ENCODE measurements around the gene HAUS7. TPM values are rescaled to one million over a fixed set of nuclear protein-coding genes. Genes with fewer than 3 reads are reported as not detected.

Gene HAUS7
- total and polyA plus RNA-seq, 2 of the 8 experiments (the other 6 are each of a cell fraction or from before 2014, with no cell fraction given): 45.4 to 54.0 TPM

DNA sequence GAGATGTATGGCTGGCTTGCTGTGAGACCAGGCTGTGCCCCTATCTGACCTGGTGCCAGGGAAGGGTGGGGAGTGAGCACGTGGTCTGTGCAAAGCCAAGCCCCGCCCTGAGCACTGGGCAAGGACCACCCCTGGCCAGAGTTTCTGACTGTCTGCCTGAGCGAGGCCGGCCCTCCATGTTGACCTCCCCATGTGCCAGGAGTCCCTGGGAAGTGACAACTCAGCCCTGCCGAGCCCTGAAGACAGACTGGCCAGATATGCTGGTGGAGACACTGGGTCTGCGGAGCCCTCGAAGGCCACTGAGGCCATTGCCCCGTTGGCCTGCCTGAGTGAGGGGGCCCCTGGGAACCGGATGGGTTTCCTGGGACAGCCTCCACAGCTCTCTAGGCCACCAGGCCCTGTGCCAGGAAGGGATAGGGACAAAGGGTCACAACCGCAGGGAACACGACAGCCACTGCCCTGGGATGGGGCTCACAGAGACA is 17.3 kb upstream of the HAUS7 start:
- Histone ChIP-seq H3K27me3 (replicated peaks in 1 of 4; ENCODE audit: control insufficient read depth in 3 of 4, extremely low read depth in 1 of 4, insufficient read depth in 3 of 4, low read length in 3 of 4) (no peaks in the 10 kb centered on the region), H4K91ac (replicated peaks; ENCODE audit: insufficient read length, low read length) (no peak overlapping the region), H3K4me2 (ENCODE audit: insufficient read depth in 1 of 2, low read depth in 2 of 2, low read length in 2 of 2) (no peak overlapping the region), H3K4ac (replicated peaks; ENCODE audit: insufficient read length, low read depth, low read length) (no peak overlapping the region), H3K79me1 (ENCODE audit: low read depth, low read length) (no peaks in the 10 kb centered on the region), H4K8ac (ENCODE audit: extremely low read depth, insufficient read depth, low read length) (no peak overlapping the region), H3K14ac (ENCODE audit: insufficient read length) (no peak overlapping the region), H3K23me2 (ENCODE audit: low read depth, low read length) (no peaks in the 10 kb centered on the region), H3K27ac (ENCODE audit: low read depth, low read length) (no peak overlapping the region), H3K23ac (ENCODE audit: insufficient read length) (no peak overlapping the region), H3K36me3 (ENCODE audit: control insufficient read depth in 2 of 4, insufficient read depth in 4 of 4, low read length in 3 of 4) (no peaks in the 10 kb centered on the region), H3K9me3 (ENCODE audit: insufficient read depth in 2 of 2, low read depth in 1 of 2, low read length in 1 of 2) (no peaks in the 10 kb centered on the region), H2AK5ac (ENCODE audit: low read depth, low read length) (no peak overlapping the region), H2BK15ac (ENCODE audit: low read length) (no peak overlapping the region), H2BK20ac (ENCODE audit: low read length) (no peak overlapping the region), H3K56ac (replicated peaks; ENCODE audit: insufficient read length, low read depth, low read length) (no peak overlapping the region), H2BK12ac (ENCODE audit: low read depth, low read length) (no peak overlapping the region), H4K20me1 (replicated peaks in 1 of 2; ENCODE audit: control insufficient read depth in 1 of 2, insufficient read depth in 2 of 2, low read length in 2 of 2) (no peaks in the 10 kb centered on the region), H4K5ac (ENCODE audit: insufficient read length, low read depth, low read length) (no peak overlapping the region), H2BK120ac (replicated peaks; ENCODE audit: low read depth, low read length) (no peak overlapping the region), H3K9ac (replicated peaks in 1 of 4; ENCODE audit: extremely low read depth in 1 of 4, low read depth in 3 of 4, low read length in 3 of 4) (no peak overlapping the region), H3K79me2 (ENCODE audit: control insufficient read depth in 1 of 2, insufficient read depth in 2 of 2, low read length in 2 of 2) (no peaks in the 10 kb centered on the region), H2AFZ (ENCODE audit: low read length) (no peak overlapping the region), H2BK5ac (ENCODE audit: low read depth, low read length) (no peak overlapping the region), H3K4me1 (replicated peaks in 1 of 4; ENCODE audit: control insufficient read depth in 3 of 4, insufficient read depth in 4 of 4, low read length in 3 of 4) (peaks cover 0 to 15% (median 3%) of the 10 kb centered on the region in 4 experiments; a peak in 4 of 7 replicates), H3K4me3 (ENCODE audit: extremely low read depth in 1 of 4, insufficient read depth in 2 of 4, low read depth in 3 of 4, low read length in 4 of 4) (no peak overlapping the region), H3K18ac (ENCODE audit: extremely low read depth, low read length) (no peak overlapping the region)
- ChIA-PET POLR2A (ENCODE audit: partially characterized antibody) (no interaction called here), CTCF (ENCODE audit: partially characterized antibody) (interaction anchor here (0.7 to 0.9 kb wide), 2 partner anchors 10 to 27 kb away, joined by 3 read pairs; no protein-coding TSS in a partner anchor)
- DNase-seq (ENCODE audit: low read depth in 1 of 2, low spot score in 2 of 2) (no peak), FAIRE-seq (no peak)
- no peak for TF ChIP-seq TAF7 (optimal IDR thresholded peaks at IDR 0.05; ENCODE audit: borderline replicate concordance, low read depth, low read length)
- TF ChIP-seq SP4 (IDR thresholded peaks at IDR 0.05; ENCODE audit: low read length): no peak
- no peak for TF ChIP-seq BCL11A (IDR thresholded peaks at IDR 0.05; ENCODE audit: low read depth in 2 of 2, low read length in 2 of 2)
- TF ChIP-seq GABPA (IDR thresholded peaks at IDR 0.05; ENCODE audit: borderline replicate concordance, insufficient read depth, low read length): no peak
- no peak for TF ChIP-seq CHD1 (IDR thresholded peaks at IDR 0.05; ENCODE audit: low read depth, low read length)
- TF ChIP-seq TAF1 (IDR thresholded peaks at IDR 0.05; ENCODE audit: low read depth, low read length): no peak
- no peak for TF ChIP-seq SUZ12 (IDR thresholded peaks at IDR 0.05; ENCODE audit: low read length)
- TF ChIP-seq, protein P1, sequence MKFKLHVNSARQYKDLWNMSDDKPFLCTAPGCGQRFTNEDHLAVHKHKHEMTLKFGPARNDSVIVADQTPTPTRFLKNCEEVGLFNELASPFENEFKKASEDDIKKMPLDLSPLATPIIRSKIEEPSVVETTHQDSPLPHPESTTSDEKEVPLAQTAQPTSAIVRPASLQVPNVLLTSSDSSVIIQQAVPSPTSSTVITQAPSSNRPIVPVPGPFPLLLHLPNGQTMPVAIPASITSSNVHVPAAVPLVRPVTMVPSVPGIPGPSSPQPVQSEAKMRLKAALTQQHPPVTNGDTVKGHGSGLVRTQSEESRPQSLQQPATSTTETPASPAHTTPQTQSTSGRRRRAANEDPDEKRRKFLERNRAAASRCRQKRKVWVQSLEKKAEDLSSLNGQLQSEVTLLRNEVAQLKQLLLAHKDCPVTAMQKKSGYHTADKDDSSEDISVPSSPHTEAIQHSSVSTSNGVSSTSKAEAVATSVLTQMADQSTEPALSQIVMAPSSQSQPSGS (IDR thresholded peaks at IDR 0.05; ENCODE audit: low read length): no peak
- TF ChIP-seq POLR2AphosphoS5 (IDR thresholded peaks at IDR 0.05; ENCODE audit: low read depth, low read length): no peak
- no peak for TF ChIP-seq PHF8 (conservative IDR thresholded peaks at IDR 0.05; ENCODE audit: low read depth, low read length)
- no peak for TF ChIP-seq JUN (IDR thresholded peaks at IDR 0.05; ENCODE audit: low read depth, low read length)
- TF ChIP-seq TCF12 (IDR thresholded peaks at IDR 0.05; ENCODE audit: low read depth, low read length): no peak
- TF ChIP-seq CTBP2 (IDR thresholded peaks at IDR 0.05; ENCODE audit: borderline replicate concordance, insufficient read depth, insufficient read length, low read length): no peak
- WGBS, 2 experiments (ENCODE audit: extremely low coverage in 1 of 2, insufficient coverage in 1 of 2, insufficient read length in 1 of 2, insufficient replicate concordance in 2 of 2, low coverage in 1 of 2, low lambda C conversion rate in 2 of 2, missing lambda C conversion rate in 1 of 2): 92% methylated on average over 4 of the region's 11 CpGs; no CpG with 5 or more reads in 1 of the 2 experiments
